Tibial artery (tissue), 4 donors: ENCODE results near the gene TMEM63A.

ENCODE experiments used
- DNase-seq, 2 donors: peaks; one replicate each; pipeline ENCODE4 v3.0.0-alpha.2; 2019
- H3K27ac ChIP-seq, 2 donors: fragments of 200-600 bp; sonication (generic) in 1 of 2; 1 replicate in 1 of 2; 2 replicates in 1 of 2; pipeline ENCODE4 v1.5.1; 2018 to 2019; ENCODE audit warnings: mild to moderate bottlenecking in 1 of 2
- H3K27me3 ChIP-seq, 2 donors: fragments of 200-600 bp; sonication (generic) in 1 of 2; one replicate each; pipeline versions ENCODE4 v1.5.1 to v1.6.0; 2016 to 2019
- H3K36me3 ChIP-seq, 3 donors: fragments of 200-600 bp; sonication (generic) in 2 of 3; one replicate each; pipeline ENCODE4 v1.5.1; 2016 to 2019; ENCODE audit warnings: mild to moderate bottlenecking in 2 of 3
- H3K4me1 ChIP-seq, 4 donors: fragments of 200-600 bp; sonication (generic) in 2 of 4; 1 replicate in 3 of 4; 2 replicates in 1 of 4; pipeline ENCODE4 v1.5.1; 2016 to 2019
- H3K4me3 ChIP-seq, 2 donors: fragments of 200-600 bp; sonication (generic) in 1 of 2; 1 replicate in 1 of 2; 2 replicates in 1 of 2; pipeline ENCODE4 v1.5.1; 2018 to 2019; ENCODE audit warnings: mild to moderate bottlenecking in 2 of 2
- H3K9me3 ChIP-seq, 3 donors: fragments of 200-600 bp; sonication (generic) in 1 of 3; one replicate each; pipeline ENCODE4 v1.5.1; 2016 to 2019
- intact Hi-C: fragments of 100-400 bp; cut with DNase I; formaldehyde crosslinking; loops from one replicate; pipeline ENCODE4 v1.15.0; 2023; ENCODE audit warnings: low total_unique reads
- TF ChIP-seq, protein P1 (sequence below), 2 experiments: fragments of 200-600 bp in 1 of 2; fragments of 450-650 bp in 1 of 2; IDR thresholded peaks; one replicate each; pipeline ENCODE4 v1.5.1; 2017 to 2019; ENCODE audit warnings: antibody characterized with exemption in 2 of 2, mild to moderate bottlenecking in 1 of 2, moderate library complexity in 1 of 2

TMEM63A gene

DNA sequence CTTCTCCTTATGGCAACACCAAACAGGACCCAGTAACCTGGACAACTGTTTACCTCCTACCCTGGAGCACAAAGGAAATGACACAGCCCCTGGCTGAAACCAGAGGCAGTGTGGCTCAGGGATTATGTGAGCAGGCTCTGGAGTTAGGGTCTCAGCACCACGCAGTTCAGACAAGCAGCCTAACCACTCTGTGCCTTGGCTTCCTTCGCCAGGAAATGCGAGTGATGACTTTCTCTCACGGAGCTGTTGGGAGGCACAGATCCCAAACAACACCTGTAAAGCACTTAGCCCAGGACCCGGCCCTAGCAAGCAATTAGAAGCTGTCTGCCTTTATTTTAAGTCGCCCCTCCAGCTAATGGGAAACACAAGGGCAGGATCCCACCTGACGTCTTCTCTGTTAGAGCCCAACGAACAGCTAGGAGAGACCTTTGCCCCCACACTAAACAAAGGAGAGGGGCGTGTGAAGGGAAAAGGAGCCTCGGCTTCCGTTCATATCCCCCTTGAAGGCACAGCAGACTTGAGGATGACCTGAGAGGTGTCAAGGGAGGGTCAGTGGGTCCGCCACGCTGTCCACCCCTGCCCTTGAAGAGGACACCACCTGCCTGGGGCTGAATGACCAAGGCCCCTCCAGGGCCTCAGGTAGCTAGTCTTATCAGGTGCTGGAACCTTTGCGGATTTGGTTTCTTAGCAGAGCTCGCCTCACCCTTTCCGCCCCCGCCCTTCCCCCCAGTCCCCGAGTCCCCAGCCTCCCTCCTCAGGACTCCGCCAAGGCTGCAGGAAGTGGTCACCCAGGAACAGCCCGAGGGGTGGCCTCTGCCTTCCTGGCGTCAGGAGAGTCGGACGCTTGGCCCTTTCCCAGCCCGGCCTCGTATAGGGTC lies 860 bp downstream of the TMEM63A start:
- H3K27ac ChIP-seq: peak overlapping the region; percentile 87 to 94
- peak overlapping the region; percentile 73 to 97 for H3K4me3 ChIP-seq
- H3K27me3 ChIP-seq: no peaks in the 10 kb centered on the region
- H3K4me1 ChIP-seq: peaks cover 3 to 54% (median 50%) of the 10 kb centered on the region in 4 donors
- H3K36me3 ChIP-seq: peaks cover 0 to 11% (median 1%) of the 10 kb centered on the region in 3 donors
- H3K9me3 ChIP-seq: no peaks in the 10 kb centered on the region
- TF ChIP-seq, protein P1, sequence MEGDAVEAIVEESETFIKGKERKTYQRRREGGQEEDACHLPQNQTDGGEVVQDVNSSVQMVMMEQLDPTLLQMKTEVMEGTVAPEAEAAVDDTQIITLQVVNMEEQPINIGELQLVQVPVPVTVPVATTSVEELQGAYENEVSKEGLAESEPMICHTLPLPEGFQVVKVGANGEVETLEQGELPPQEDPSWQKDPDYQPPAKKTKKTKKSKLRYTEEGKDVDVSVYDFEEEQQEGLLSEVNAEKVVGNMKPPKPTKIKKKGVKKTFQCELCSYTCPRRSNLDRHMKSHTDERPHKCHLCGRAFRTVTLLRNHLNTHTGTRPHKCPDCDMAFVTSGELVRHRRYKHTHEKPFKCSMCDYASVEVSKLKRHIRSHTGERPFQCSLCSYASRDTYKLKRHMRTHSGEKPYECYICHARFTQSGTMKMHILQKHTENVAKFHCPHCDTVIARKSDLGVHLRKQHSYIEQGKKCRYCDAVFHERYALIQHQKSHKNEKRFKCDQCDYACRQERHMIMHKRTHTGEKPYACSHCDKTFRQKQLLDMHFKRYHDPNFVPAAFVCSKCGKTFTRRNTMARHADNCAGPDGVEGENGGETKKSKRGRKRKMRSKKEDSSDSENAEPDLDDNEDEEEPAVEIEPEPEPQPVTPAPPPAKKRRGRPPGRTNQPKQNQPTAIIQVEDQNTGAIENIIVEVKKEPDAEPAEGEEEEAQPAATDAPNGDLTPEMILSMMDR (IDR thresholded peaks at IDR 0.05): no peak
- intact Hi-C loops: no loop called here
- DNase-seq: peak; percentile 69 to 88

DNA sequence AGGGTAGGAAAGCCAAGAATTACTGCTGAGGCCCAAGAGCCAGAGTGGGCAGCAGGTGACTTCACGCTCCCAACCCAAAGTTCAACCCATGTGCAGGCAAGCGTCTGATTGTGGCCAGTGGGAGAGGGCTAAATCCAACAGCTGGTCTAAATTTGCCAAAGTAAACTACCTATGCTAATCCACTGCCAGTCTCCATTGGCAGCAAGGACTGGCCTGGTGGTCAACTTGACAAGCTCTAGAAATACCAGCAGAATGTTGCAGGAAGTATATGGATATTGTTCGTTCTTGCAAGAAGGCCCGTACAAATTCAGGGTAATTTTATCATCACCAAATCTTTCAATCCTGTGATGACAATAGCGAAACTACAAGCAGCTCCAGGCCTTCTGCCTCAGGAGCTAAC lies 1.5 kb downstream of the TMEM63A start:
- intact Hi-C loops: no loop called here
- Histone ChIP-seq H3K27me3 (no peaks in the 10 kb centered on the region), H3K27ac (peak overlapping the region; percentile 87 to 94), H3K36me3 (peaks cover 0 to 12% (median 6%) of the 10 kb centered on the region in 3 donors), H3K9me3 (no peaks in the 10 kb centered on the region), H3K4me1 (peaks cover 3 to 54% (median 50%) of the 10 kb centered on the region in 4 donors), H3K4me3 (peak overlapping the region; percentile 73 to 97)
- TF ChIP-seq, protein P1 (IDR thresholded peaks at IDR 0.05): no peak
- no peak for DNase-seq

DNA sequence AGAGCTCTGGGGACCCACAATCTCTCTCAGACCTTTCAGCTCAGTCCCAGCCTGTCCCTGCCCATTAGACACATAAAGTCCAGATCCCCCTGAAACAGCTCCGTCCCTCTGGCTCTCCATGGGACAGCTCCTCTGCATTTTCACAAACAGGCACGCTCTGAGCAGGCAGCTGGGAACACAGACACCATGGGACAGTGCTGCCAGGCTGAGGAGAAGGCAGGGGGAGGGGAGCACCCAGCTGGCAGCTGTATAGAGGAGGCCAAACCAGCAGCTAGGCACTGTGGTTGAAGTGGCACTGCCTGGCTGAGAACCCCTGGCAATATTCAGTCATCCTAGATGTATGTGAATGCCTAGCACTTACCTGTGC lies 2.0 kb downstream of the TMEM63A start:
- Histone ChIP-seq H3K27me3 (no peaks in the 10 kb centered on the region), H3K9me3 (no peaks in the 10 kb centered on the region), H3K36me3 (peaks cover 0 to 16% (median 11%) of the 10 kb centered on the region in 3 donors), H3K4me1 (peaks cover 3 to 54% (median 50%) of the 10 kb centered on the region in 4 donors), H3K4me3 (peak overlapping the region in 1 of 2 donors; percentile 73), H3K27ac (peak overlapping the region; percentile 87 to 94)
- intact Hi-C loops: no loop called here
- no peak for DNase-seq
- TF ChIP-seq, protein P1 (IDR thresholded peaks at IDR 0.05): no peak

GRCh38 chr1:225879521-225880221 lies 2.5 kb downstream of the TMEM63A start:
- Histone ChIP-seq H3K27ac (peak overlapping the region; percentile 87 to 94), H3K4me3 (peak overlapping the region in 1 of 2 donors; percentile 73), H3K36me3 (peaks cover 0 to 21% (median 16%) of the 10 kb centered on the region in 3 donors), H3K9me3 (no peaks in the 10 kb centered on the region), H3K27me3 (no peaks in the 10 kb centered on the region), H3K4me1 (peaks cover 3 to 54% (median 50%) of the 10 kb centered on the region in 4 donors)
- DNase-seq: no peak
- TF ChIP-seq, protein P1 (IDR thresholded peaks at IDR 0.05): no peak
- intact Hi-C loops: loop anchor here (2.0 kb wide), 1 partner anchor 15 kb away; no protein-coding TSS in a partner anchor

GRCh38 chr1:225878282-225878681 lies 3.9 kb downstream of the TMEM63A start:
- Histone ChIP-seq H3K27me3 (no peaks in the 10 kb centered on the region), H3K4me1 (peaks cover 3 to 52% (median 48%) of the 10 kb centered on the region in 4 donors), H3K36me3 (peaks cover 13 to 35% (median 28%) of the 10 kb centered on the region in 3 donors), H3K27ac (peak overlapping the region; percentile 87 to 94), H3K9me3 (no peaks in the 10 kb centered on the region), H3K4me3 (no peak overlapping the region)
- no peak for DNase-seq
- intact Hi-C loops: loop anchor here (2.0 kb wide), 1 partner anchor 13 kb away; no protein-coding TSS in a partner anchor
- TF ChIP-seq, protein P1 (IDR thresholded peaks at IDR 0.05): no peak
